ENCODE data around the gene CACNG7. TPM values are rescaled to one million over a fixed set of nuclear protein-coding genes. Genes with fewer than 3 reads are reported as not detected.
"Not testable (repeated sequence)": the region's sequence is repeated elsewhere in the genome, so short reads cannot be mapped to it uniquely, and the experiment has no call there.

The CACNG7 gene
- polyA plus RNA-seq, 1 donor from 2014 or later, result 27.8 TPM

GRCh38 chr19:53947624-53948023 is 38.5 kb downstream of the CACNG7 start:
- Histone ChIP-seq H3K36me3 (ENCODE audit: insufficient read depth, low read length) (no peaks in the 10 kb centered on the region), H3K9ac (ENCODE audit: low read length) (no peak overlapping the region), H3K27me3 (ENCODE audit: insufficient read depth, low read depth, low read length) (no peaks in the 10 kb centered on the region), H3K27ac (ENCODE audit: low read length) (no peak overlapping the region), H3K4me2 (ENCODE audit: low read length) (no peak overlapping the region), H3K79me2 (replicated peaks; ENCODE audit: insufficient read depth, low read length) (no peaks in the 10 kb centered on the region), H2AFZ (ENCODE audit: low read depth, low read length) (no peak overlapping the region), H4K20me1 (ENCODE audit: insufficient read depth) (no peaks in the 10 kb centered on the region), H3K9me3 (ENCODE audit: low read length) (no peaks in the 10 kb centered on the region), H3K9me2 (ENCODE audit: insufficient read depth, low read length) (no peaks in the 10 kb centered on the region), H3F3A (ENCODE audit: insufficient read depth, low read length, poor library complexity, severe bottlenecking) (no peaks in the 10 kb centered on the region), H3K4me3 (ENCODE audit: low read length) (no peak overlapping the region)
- TF ChIP-seq EP300 (conservative IDR thresholded peaks at IDR 0.05; ENCODE audit: poor library complexity, severe bottlenecking) (no peak), SMC3 (conservative IDR thresholded peaks at IDR 0.05; ENCODE audit: poor library complexity) (no peak), TAF1 (IDR thresholded peaks at IDR 0.05; ENCODE audit: low read depth) (no peak), RAD21 (conservative IDR thresholded peaks at IDR 0.05) (no peak), CTCF (IDR thresholded peaks at IDR 0.05; ENCODE audit: poor library complexity, severe bottlenecking) (no peak), EZH2 (IDR thresholded peaks at IDR 0.05; ENCODE audit: borderline replicate concordance, insufficient read depth, low read length, poor library complexity, severe bottlenecking) (no peak), MXI1 (conservative IDR thresholded peaks at IDR 0.05; ENCODE audit: poor library complexity, severe bottlenecking) (no peak)

GRCh38 chr19:53948611-53949010 is 39.5 kb downstream of the CACNG7 start:
- H3K79me2 ChIP-seq (replicated peaks; ENCODE audit: insufficient read depth, low read length); H3K9me2 ChIP-seq (ENCODE audit: insufficient read depth, low read length); H3K27me3 ChIP-seq (ENCODE audit: insufficient read depth, low read depth, low read length); H3K4me2 ChIP-seq (ENCODE audit: low read length); H3F3A ChIP-seq (ENCODE audit: insufficient read depth, low read length, poor library complexity, severe bottlenecking); H3K36me3 ChIP-seq (ENCODE audit: insufficient read depth, low read length); H2AFZ ChIP-seq (ENCODE audit: low read depth, low read length); H3K9me3 ChIP-seq (ENCODE audit: low read length); H3K9ac ChIP-seq (ENCODE audit: low read length); H3K4me3 ChIP-seq (ENCODE audit: low read length); H3K27ac ChIP-seq (ENCODE audit: low read length); H4K20me1 ChIP-seq (ENCODE audit: insufficient read depth): not testable (repeated sequence)

GRCh38 chr19:53951436-53951835 is 42.4 kb downstream of the CACNG7 start:
- no peak overlapping the region for H3K9ac ChIP-seq (ENCODE audit: low read length)
- H3K9me2 ChIP-seq (ENCODE audit: insufficient read depth, low read length), result no peaks in the 10 kb centered on the region
- no peak for TF ChIP-seq REST (IDR thresholded peaks at IDR 0.05; ENCODE audit: borderline replicate concordance)
- TF ChIP-seq POLR2AphosphoS5 (IDR thresholded peaks at IDR 0.05), result no peak
- TF ChIP-seq TAF1 (IDR thresholded peaks at IDR 0.05; ENCODE audit: low read depth), result no peak
- no peak overlapping the region for H3K4me3 ChIP-seq (ENCODE audit: low read length)
- no peaks in the 10 kb centered on the region for H3F3A ChIP-seq (ENCODE audit: insufficient read depth, low read length, poor library complexity, severe bottlenecking)
- H3K27me3 ChIP-seq (ENCODE audit: insufficient read depth, low read depth, low read length), result no peaks in the 10 kb centered on the region
- H3K79me2 ChIP-seq (replicated peaks; ENCODE audit: insufficient read depth, low read length), result no peaks in the 10 kb centered on the region
- H3K9me3 ChIP-seq (ENCODE audit: low read length), result no peaks in the 10 kb centered on the region
- no peaks in the 10 kb centered on the region for H4K20me1 ChIP-seq (ENCODE audit: insufficient read depth)
- no peak overlapping the region for H2AFZ ChIP-seq (ENCODE audit: low read depth, low read length)
- H3K27ac ChIP-seq (ENCODE audit: low read length), result no peak overlapping the region
- H3K4me2 ChIP-seq (ENCODE audit: low read length), result no peak overlapping the region
- no peaks in the 10 kb centered on the region for H3K36me3 ChIP-seq (ENCODE audit: insufficient read depth, low read length)
